GM19035 (cell line): ENCODE measurements around the gene ANK3.

ENCODE experiments used
- ATAC-seq: cut with Tn5 transposase; IDR thresholded peaks from one replicate; pipeline ENCODE4 v1.9.1; 2021; ENCODE audit not compliant: unreplicated experiment

The ANK3 gene

GRCh38 chr10:60188548-60188947 is 201.1 kb downstream of the ANK3 start:
- ATAC-seq = no peak

- no peak for ATAC-seq
Measured at GRCh38 chr10:60187691-60188090, 202.0 kb downstream of the ANK3 start.

- ATAC-seq = no peak
Measured at GRCh38 chr10:60186315-60187071, 203.2 kb downstream of the ANK3 start.

GRCh38 chr10:60185421-60185820 is 204.3 kb downstream of the ANK3 start:
- ATAC-seq = no peak

- ATAC-seq = no peak
Measured at GRCh38 chr10:60182691-60183090, 207.0 kb downstream of the ANK3 start.

GRCh38 chr10:60176925-60177324 is 212.8 kb downstream of the ANK3 start:
- no peak for ATAC-seq

GRCh38 chr10:60175441-60175971 is 214.2 kb downstream of the ANK3 start:
- ATAC-seq = no peak

- no peak for ATAC-seq
Measured at GRCh38 chr10:60172363-60172990, 217.2 kb downstream of the ANK3 start.

GRCh38 chr10:60171436-60172013 is 218.2 kb downstream of the ANK3 start:
- ATAC-seq = no peak

GRCh38 chr10:60170250-60170649 is 219.4 kb downstream of the ANK3 start:
- no peak for ATAC-seq

GRCh38 chr10:60169111-60169510 is 220.6 kb downstream of the ANK3 start:
- no peak for ATAC-seq

GRCh38 chr10:60167050-60167449 is 222.6 kb downstream of the ANK3 start:
- no peak for ATAC-seq

- no peak for ATAC-seq
Measured at GRCh38 chr10:60163786-60164185, 225.9 kb downstream of the ANK3 start.

- no peak for ATAC-seq
Measured at GRCh38 chr10:60162631-60163030, 227.0 kb downstream of the ANK3 start.

- no peak for ATAC-seq
Measured at GRCh38 chr10:60155943-60156683, 233.6 kb downstream of the ANK3 start.

- no peak for ATAC-seq
Measured at GRCh38 chr10:60155099-60155877, 234.4 kb downstream of the ANK3 start.

GRCh38 chr10:60149003-60149402 is 240.7 kb downstream of the ANK3 start:
- ATAC-seq = no peak

GRCh38 chr10:60148266-60148840 is 241.3 kb downstream of the ANK3 start:
- ATAC-seq = no peak

GRCh38 chr10:60147576-60148265 is 242.0 kb downstream of the ANK3 start:
- ATAC-seq = no peak

GRCh38 chr10:60147025-60147424 is 242.7 kb downstream of the ANK3 start:
- no peak for ATAC-seq
